ENCODE measurements around the gene BMP6. TPM values are rescaled to one million over a fixed set of nuclear protein-coding genes. Genes with fewer than 3 reads are reported as not detected.

Gene BMP6
- total and polyA plus RNA-seq, 2 of the 4 experiments (the other 2 are of a cell fraction), result 0.18 to 0.19 TPM

GRCh38 chr6:7879579-7879978 is 153.7 kb downstream of the BMP6 start:
- no peak overlapping the region for H3K14ac ChIP-seq (replicated peaks; ENCODE audit: low read depth, low read length)
- DNase-seq (no peak), ATAC-seq (ENCODE audit: low read depth) (no peak)
- no peaks in the 10 kb centered on the region for H3K9me3 ChIP-seq (ENCODE audit: control insufficient read depth, insufficient read depth, low read length)
- ChIA-PET CTCF (no interaction called here), POLR2A (ENCODE audit: unreplicated experiment) (no interaction called here)
- H3K56ac ChIP-seq (ENCODE audit: extremely low read depth, insufficient read depth, low read length), result no peak overlapping the region
- in situ Hi-C loops (cut with MboI; ENCODE audit: low sequenced_read_pairs) (no loop called here), dilution Hi-C loops (cut with HindIII; ENCODE audit: low sequenced_read_pairs, unreplicated experiment) (no loop called here), intact Hi-C loops (cut with micrococcal nuclease) (no loop called here)
- H3K4me1 ChIP-seq (ENCODE audit: control insufficient read depth, insufficient read depth, low read length), result no peaks in the 10 kb centered on the region
- H3K36me3 ChIP-seq (ENCODE audit: control insufficient read depth, insufficient read depth, low read length), result peaks cover 39% of the 10 kb centered on the region
- H4K20me1 ChIP-seq (ENCODE audit: insufficient read depth, low read length), result no peaks in the 10 kb centered on the region
- H3K4me3 ChIP-seq (ENCODE audit: insufficient read depth, low read depth, low read length), result no peak overlapping the region
- no peak overlapping the region for H4K8ac ChIP-seq (ENCODE audit: low read depth in 2 of 2, low read length in 2 of 2)
- no peak overlapping the region for H4K5ac ChIP-seq (ENCODE audit: low read depth, low read length)
- no peak overlapping the region for H3K27ac ChIP-seq (ENCODE audit: insufficient read depth, low read length)
- no peaks in the 10 kb centered on the region for H3K79me1 ChIP-seq (ENCODE audit: low read depth in 1 of 2, low read length in 2 of 2)
- BruUV-seq (replicated peaks), result no TSS peak
- peaks cover 7% of the 10 kb centered on the region; the same call in 1 of the 2 replicates for H3K9me1 ChIP-seq (ENCODE audit: insufficient read depth, low read length)
- no peaks in the 10 kb centered on the region for H3K27me3 ChIP-seq (ENCODE audit: control insufficient read depth, insufficient read depth, low read length)
- no peak overlapping the region for H3K18ac ChIP-seq (ENCODE audit: low read depth, low read length)
- H2BK120ac ChIP-seq (ENCODE audit: low read depth, low read length), result no peak overlapping the region
- 100% methylated on average over 1 of the region's 6 CpGs; no CpG with 5 or more reads in 1 of the 2 experiments for WGBS, 2 experiments (ENCODE audit: extremely low coverage in 2 of 2, insufficient read length in 1 of 2)
- H3K9ac ChIP-seq (ENCODE audit: low read depth, low read length), result no peak overlapping the region
- H2AK9ac ChIP-seq (replicated peaks; ENCODE audit: low read depth, low read length, poor library complexity), result no peak overlapping the region
- H4K91ac ChIP-seq (ENCODE audit: insufficient read depth, low read depth, low read length), result no peak overlapping the region
- H3K4ac ChIP-seq (ENCODE audit: low read depth, low read length), result no peak overlapping the region
- H2BK20ac ChIP-seq (ENCODE audit: low read depth, low read length), result no peak overlapping the region
- H3K23ac ChIP-seq (ENCODE audit: low read depth, low read length), result no peak overlapping the region
- no peak overlapping the region for H2BK15ac ChIP-seq (ENCODE audit: low read depth, low read length)
- H2AK5ac ChIP-seq (ENCODE audit: low read depth, low read length), result no peak overlapping the region
- no peak overlapping the region for H2AFZ ChIP-seq (replicated peaks; ENCODE audit: low read length, poor library complexity)
- no peak overlapping the region for H2BK5ac ChIP-seq (ENCODE audit: low read depth, low read length, poor library complexity, severe bottlenecking)
- no peak overlapping the region for H3K4me2 ChIP-seq (ENCODE audit: low read depth, low read length)
- TF ChIP-seq CHD1 (IDR thresholded peaks at IDR 0.05; ENCODE audit: low read depth, low read length), result no peak
- TF ChIP-seq MAZ (IDR thresholded peaks at IDR 0.05; ENCODE audit: borderline replicate concordance, low read depth, low read length), result no peak
- no peak for TF ChIP-seq POLR2A (IDR thresholded peaks at IDR 0.05; ENCODE audit: low read depth, low read length)
- TF ChIP-seq RAD21 (IDR thresholded peaks at IDR 0.05; ENCODE audit: low read length), result no peak
- no peak for TF ChIP-seq CTCF (conservative IDR thresholded peaks at IDR 0.05; ENCODE audit: low read depth, low read length)
- TF ChIP-seq RFX5 (IDR thresholded peaks at IDR 0.05; ENCODE audit: low read depth, low read length), result no peak
- TF ChIP-seq, protein P1, sequence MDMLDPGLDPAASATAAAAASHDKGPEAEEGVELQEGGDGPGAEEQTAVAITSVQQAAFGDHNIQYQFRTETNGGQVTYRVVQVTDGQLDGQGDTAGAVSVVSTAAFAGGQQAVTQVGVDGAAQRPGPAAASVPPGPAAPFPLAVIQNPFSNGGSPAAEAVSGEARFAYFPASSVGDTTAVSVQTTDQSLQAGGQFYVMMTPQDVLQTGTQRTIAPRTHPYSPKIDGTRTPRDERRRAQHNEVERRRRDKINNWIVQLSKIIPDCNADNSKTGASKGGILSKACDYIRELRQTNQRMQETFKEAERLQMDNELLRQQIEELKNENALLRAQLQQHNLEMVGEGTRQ (IDR thresholded peaks at IDR 0.05; ENCODE audit: low read depth, low read length), result no peak
- TF ChIP-seq MXI1 (IDR thresholded peaks at IDR 0.05; ENCODE audit: borderline replicate concordance, low read depth, low read length), result no peak
- TF ChIP-seq, protein P2, sequence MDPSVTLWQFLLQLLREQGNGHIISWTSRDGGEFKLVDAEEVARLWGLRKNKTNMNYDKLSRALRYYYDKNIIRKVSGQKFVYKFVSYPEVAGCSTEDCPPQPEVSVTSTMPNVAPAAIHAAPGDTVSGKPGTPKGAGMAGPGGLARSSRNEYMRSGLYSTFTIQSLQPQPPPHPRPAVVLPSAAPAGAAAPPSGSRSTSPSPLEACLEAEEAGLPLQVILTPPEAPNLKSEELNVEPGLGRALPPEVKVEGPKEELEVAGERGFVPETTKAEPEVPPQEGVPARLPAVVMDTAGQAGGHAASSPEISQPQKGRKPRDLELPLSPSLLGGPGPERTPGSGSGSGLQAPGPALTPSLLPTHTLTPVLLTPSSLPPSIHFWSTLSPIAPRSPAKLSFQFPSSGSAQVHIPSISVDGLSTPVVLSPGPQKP (IDR thresholded peaks at IDR 0.05; ENCODE audit: borderline replicate concordance, low read depth, low read length), result no peak
- no peak for TF ChIP-seq CEBPB (IDR thresholded peaks at IDR 0.05; ENCODE audit: low read depth, low read length)
- no peak for TF ChIP-seq SMC3 (IDR thresholded peaks at IDR 0.05; ENCODE audit: low read depth, low read length)
- no peak for TF ChIP-seq FOS (IDR thresholded peaks at IDR 0.05; ENCODE audit: low read depth, low read length)
- TF ChIP-seq RCOR1 (IDR thresholded peaks at IDR 0.05; ENCODE audit: insufficient replicate concordance, low read length), result no peak
- TF ChIP-seq NFE2L2 (IDR thresholded peaks at IDR 0.05; ENCODE audit: low read depth, low read length), result no peak
- no peak for TF ChIP-seq BHLHE40 (IDR thresholded peaks at IDR 0.05; ENCODE audit: low read depth, low read length)
